Measurements from ENCODE around the gene KCTD3.

KCTD3 gene

GRCh38 chr1:215607412-215607811 lies 40.3 kb downstream of the KCTD3 start:
- Histone ChIP-seq H3K27ac (ENCODE audit: extremely low read depth, low read depth, low read length) (no peak overlapping the region), H3K9me3 (ENCODE audit: control insufficient read depth, insufficient read depth, low read depth, low read length) (no peaks in the 10 kb centered on the region), H3K4me1 (ENCODE audit: control insufficient read depth, insufficient read depth, low read length) (no peaks in the 10 kb centered on the region), H3K36me3 (ENCODE audit: control insufficient read depth in 2 of 2, insufficient read depth in 1 of 2, low read length in 2 of 2) (peaks cover 18 to 42% of the 10 kb centered on the region in 2 experiments), H3K4me3 (ENCODE audit: low read depth, low read length) (no peak overlapping the region)
- ChIA-PET POLR2A (no interaction called here), CTCF (interaction anchor here (0.6 to 1.5 kb wide), 6 partner anchors 17 to 1003 kb away, joined by 3 read pairs; no protein-coding TSS in a partner anchor)
- TF ChIP-seq ZNF654 (tag by site-specific recombination; IDR thresholded peaks at IDR 0.05; ENCODE audit: low read depth): no peak
- TF ChIP-seq, protein P1, sequence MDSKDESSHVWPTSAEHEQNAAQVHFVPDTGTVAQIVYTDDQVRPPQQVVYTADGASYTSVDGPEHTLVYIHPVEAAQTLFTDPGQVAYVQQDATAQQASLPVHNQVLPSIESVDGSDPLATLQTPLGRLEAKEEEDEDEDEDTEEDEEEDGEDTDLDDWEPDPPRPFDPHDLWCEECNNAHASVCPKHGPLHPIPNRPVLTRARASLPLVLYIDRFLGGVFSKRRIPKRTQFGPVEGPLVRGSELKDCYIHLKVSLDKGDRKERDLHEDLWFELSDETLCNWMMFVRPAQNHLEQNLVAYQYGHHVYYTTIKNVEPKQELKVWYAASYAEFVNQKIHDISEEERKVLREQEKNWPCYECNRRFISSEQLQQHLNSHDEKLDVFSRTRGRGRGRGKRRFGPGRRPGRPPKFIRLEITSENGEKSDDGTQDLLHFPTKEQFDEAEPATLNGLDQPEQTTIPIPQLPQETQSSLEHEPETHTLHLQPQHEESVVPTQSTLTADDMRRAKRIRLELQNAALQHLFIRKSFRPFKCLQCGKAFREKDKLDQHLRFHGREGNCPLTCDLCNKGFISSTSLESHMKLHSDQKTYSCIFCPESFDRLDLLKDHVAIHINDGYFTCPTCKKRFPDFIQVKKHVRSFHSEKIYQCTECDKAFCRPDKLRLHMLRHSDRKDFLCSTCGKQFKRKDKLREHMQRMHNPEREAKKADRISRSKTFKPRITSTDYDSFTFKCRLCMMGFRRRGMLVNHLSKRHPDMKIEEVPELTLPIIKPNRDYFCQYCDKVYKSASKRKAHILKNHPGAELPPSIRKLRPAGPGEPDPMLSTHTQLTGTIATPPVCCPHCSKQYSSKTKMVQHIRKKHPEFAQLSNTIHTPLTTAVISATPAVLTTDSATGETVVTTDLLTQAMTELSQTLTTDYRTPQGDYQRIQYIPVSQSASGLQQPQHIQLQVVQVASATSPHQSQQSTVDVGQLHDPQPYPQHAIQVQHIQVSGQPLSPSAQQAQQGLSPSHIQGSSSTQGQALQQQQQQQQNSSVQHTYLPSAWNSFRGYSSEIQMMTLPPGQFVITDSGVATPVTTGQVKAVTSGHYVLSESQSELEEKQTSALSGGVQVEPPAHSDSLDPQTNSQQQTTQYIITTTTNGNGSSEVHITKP (tag by site-specific recombination; IDR thresholded peaks at IDR 0.05): no peak
- TF ChIP-seq ZNF645 (tag by site-specific recombination; IDR thresholded peaks at IDR 0.05): no peak
- TF ChIP-seq, protein P2, sequence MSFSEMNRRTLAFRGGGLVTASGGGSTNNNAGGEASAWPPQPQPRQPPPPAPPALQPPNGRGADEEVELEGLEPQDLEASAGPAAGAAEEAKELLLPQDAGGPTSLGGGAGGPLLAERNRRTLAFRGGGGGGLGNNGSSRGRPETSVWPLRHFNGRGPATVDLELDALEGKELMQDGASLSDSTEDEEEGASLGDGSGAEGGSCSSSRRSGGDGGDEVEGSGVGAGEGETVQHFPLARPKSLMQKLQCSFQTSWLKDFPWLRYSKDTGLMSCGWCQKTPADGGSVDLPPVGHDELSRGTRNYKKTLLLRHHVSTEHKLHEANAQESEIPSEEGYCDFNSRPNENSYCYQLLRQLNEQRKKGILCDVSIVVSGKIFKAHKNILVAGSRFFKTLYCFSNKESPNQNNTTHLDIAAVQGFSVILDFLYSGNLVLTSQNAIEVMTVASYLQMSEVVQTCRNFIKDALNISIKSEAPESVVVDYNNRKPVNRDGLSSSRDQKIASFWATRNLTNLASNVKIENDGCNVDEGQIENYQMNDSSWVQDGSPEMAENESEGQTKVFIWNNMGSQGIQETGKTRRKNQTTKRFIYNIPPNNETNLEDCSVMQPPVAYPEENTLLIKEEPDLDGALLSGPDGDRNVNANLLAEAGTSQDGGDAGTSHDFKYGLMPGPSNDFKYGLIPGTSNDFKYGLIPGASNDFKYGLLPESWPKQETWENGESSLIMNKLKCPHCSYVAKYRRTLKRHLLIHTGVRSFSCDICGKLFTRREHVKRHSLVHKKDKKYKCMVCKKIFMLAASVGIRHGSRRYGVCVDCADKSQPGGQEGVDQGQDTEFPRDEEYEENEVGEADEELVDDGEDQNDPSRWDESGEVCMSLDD (tag by site-specific recombination; IDR thresholded peaks at IDR 0.05): no peak
- TF ChIP-seq ZNF830 (tag by site-specific recombination; IDR thresholded peaks at IDR 0.05; ENCODE audit: low read depth): no peak

- ChIA-PET CTCF (no interaction called here), POLR2A (no interaction called here)
- Histone ChIP-seq H3K36me3 (ENCODE audit: control insufficient read depth in 2 of 2, insufficient read depth in 1 of 2, low read length in 2 of 2) (peaks cover 27 to 53% of the 10 kb centered on the region in 2 experiments), H3K9me3 (ENCODE audit: control insufficient read depth, insufficient read depth, low read depth, low read length) (no peaks in the 10 kb centered on the region), H3K27ac (ENCODE audit: extremely low read depth, low read depth, low read length) (no peak overlapping the region), H3K4me3 (ENCODE audit: low read depth, low read length) (no peak overlapping the region), H3K4me1 (ENCODE audit: control insufficient read depth, insufficient read depth, low read length) (no peaks in the 10 kb centered on the region)
- TF ChIP-seq TSHZ1 (tag by site-specific recombination; IDR thresholded peaks at IDR 0.05; ENCODE audit: borderline replicate concordance): no peak
- TF ChIP-seq, protein P3, sequence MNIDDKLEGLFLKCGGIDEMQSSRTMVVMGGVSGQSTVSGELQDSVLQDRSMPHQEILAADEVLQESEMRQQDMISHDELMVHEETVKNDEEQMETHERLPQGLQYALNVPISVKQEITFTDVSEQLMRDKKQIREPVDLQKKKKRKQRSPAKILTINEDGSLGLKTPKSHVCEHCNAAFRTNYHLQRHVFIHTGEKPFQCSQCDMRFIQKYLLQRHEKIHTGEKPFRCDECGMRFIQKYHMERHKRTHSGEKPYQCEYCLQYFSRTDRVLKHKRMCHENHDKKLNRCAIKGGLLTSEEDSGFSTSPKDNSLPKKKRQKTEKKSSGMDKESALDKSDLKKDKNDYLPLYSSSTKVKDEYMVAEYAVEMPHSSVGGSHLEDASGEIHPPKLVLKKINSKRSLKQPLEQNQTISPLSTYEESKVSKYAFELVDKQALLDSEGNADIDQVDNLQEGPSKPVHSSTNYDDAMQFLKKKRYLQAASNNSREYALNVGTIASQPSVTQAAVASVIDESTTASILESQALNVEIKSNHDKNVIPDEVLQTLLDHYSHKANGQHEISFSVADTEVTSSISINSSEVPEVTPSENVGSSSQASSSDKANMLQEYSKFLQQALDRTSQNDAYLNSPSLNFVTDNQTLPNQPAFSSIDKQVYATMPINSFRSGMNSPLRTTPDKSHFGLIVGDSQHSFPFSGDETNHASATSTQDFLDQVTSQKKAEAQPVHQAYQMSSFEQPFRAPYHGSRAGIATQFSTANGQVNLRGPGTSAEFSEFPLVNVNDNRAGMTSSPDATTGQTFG (tag by site-specific recombination; IDR thresholded peaks at IDR 0.05; ENCODE audit: borderline replicate concordance): no peak
- TF ChIP-seq ZNF626 (tag by site-specific recombination; IDR thresholded peaks at IDR 0.05): no peak
- no peak for TF ChIP-seq MEIS1 (CRISPR knock-in tag; IDR thresholded peaks at IDR 0.05; ENCODE audit: borderline replicate concordance)
- TF ChIP-seq, protein P4, sequence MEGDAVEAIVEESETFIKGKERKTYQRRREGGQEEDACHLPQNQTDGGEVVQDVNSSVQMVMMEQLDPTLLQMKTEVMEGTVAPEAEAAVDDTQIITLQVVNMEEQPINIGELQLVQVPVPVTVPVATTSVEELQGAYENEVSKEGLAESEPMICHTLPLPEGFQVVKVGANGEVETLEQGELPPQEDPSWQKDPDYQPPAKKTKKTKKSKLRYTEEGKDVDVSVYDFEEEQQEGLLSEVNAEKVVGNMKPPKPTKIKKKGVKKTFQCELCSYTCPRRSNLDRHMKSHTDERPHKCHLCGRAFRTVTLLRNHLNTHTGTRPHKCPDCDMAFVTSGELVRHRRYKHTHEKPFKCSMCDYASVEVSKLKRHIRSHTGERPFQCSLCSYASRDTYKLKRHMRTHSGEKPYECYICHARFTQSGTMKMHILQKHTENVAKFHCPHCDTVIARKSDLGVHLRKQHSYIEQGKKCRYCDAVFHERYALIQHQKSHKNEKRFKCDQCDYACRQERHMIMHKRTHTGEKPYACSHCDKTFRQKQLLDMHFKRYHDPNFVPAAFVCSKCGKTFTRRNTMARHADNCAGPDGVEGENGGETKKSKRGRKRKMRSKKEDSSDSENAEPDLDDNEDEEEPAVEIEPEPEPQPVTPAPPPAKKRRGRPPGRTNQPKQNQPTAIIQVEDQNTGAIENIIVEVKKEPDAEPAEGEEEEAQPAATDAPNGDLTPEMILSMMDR (tag by site-specific recombination; IDR thresholded peaks at IDR 0.05): no peak
- no peak for TF ChIP-seq ZNF324 (tag by site-specific recombination; IDR thresholded peaks at IDR 0.05)
- TF ChIP-seq EGR2 (tag by site-specific recombination; IDR thresholded peaks at IDR 0.05; ENCODE audit: low read depth): no peak
- no peak for TF ChIP-seq ZSCAN23 (tag by site-specific recombination; IDR thresholded peaks at IDR 0.05)
- no peak for TF ChIP-seq ZNF391 (tag by site-specific recombination; IDR thresholded peaks at IDR 0.05; ENCODE audit: borderline replicate concordance, low read depth)
- no peak for TF ChIP-seq ZBTB8A (tag by site-specific recombination; IDR thresholded peaks at IDR 0.05)
- no peak for TF ChIP-seq ZNF560 (tag by site-specific recombination; IDR thresholded peaks at IDR 0.05; ENCODE audit: borderline replicate concordance)
- no peak for TF ChIP-seq BCL11A (tag by site-specific recombination; IDR thresholded peaks at IDR 0.05; ENCODE audit: low read depth)
- no peak for TF ChIP-seq KLF8 (tag by site-specific recombination; IDR thresholded peaks at IDR 0.05)
- TF ChIP-seq ZNF610 (tag by site-specific recombination; IDR thresholded peaks at IDR 0.05; ENCODE audit: borderline replicate concordance): no peak
These were observed 41.5 kb downstream of the KCTD3 start for GRCh38 chr1:215608646-215609045.
